C1 segment of cervical spinal cord (tissue), 14 donors: ENCODE data around the gene DNAAF5.
A peak's percentile ranks its signal among the peaks of the same experiment; 100 is the strongest.

Source experiments
- DNase-seq, 14 donors: peaks; one replicate each; lab custom pipeline; 2025; lab: John Stamatoyannopoulos, UW

The DNAAF5 gene

GRCh38 chr7:805261-805660, 78.8 kb downstream of the DNAAF5 start:
- no peak for DNase-seq

GRCh38 chr7:815284-816216, 89.1 kb downstream of the DNAAF5 start:
- no peak for DNase-seq

GRCh38 chr7:816300-816750, 89.8 kb downstream of the DNAAF5 start:
- DNase-seq: peak; percentile 76 to 97 (median 90)

- peak in 1 of 14 donors; percentile 21 for DNase-seq
Observed at GRCh38 chr7:816751-817671, 90.5 kb downstream of the DNAAF5 start.

GRCh38 chr7:818031-818699, 91.7 kb downstream of the DNAAF5 start:
- DNase-seq: no peak

GRCh38 chr7:820341-820740, 93.8 kb downstream of the DNAAF5 start:
- DNase-seq: no peak

GRCh38 chr7:821688-822087, 95.2 kb downstream of the DNAAF5 start:
- peak in 1 of 14 donors; percentile 30 for DNase-seq

- DNase-seq: no peak
Observed at GRCh38 chr7:822692-823276, 96.3 kb downstream of the DNAAF5 start.

GRCh38 chr7:823649-824048, 97.2 kb downstream of the DNAAF5 start:
- no peak for DNase-seq

GRCh38 chr7:824081-824480, 97.6 kb downstream of the DNAAF5 start:
- DNase-seq: peak in 1 of 14 donors; percentile 65

GRCh38 chr7:824664-825063, 98.2 kb downstream of the DNAAF5 start:
- peak in 1 of 14 donors; percentile 41 for DNase-seq

GRCh38 chr7:825386-825785, 98.9 kb downstream of the DNAAF5 start:
- DNase-seq: no peak

GRCh38 chr7:826230-826917, 99.9 kb downstream of the DNAAF5 start:
- peak in 1 of 14 donors; percentile 50 for DNase-seq

GRCh38 chr7:828793-829561, 102.5 kb downstream of the DNAAF5 start:
- no peak for DNase-seq

GRCh38 chr7:830069-830468, 103.6 kb downstream of the DNAAF5 start:
- no peak for DNase-seq

- no peak for DNase-seq
Observed at GRCh38 chr7:831596-832166, 105.2 kb downstream of the DNAAF5 start.

GRCh38 chr7:832167-832967, 105.9 kb downstream of the DNAAF5 start, which contains the start of gene SUN1:
Gene SUN1, plus strand, starts transcription at chr7:832476. Its CDS starts 49 bp downstream, at chr7:832525.
- DNase-seq: no peak

GRCh38 chr7:832968-833424, 106.5 kb downstream of the DNAAF5 start:
- DNase-seq: no peak
